Bronchial epithelial cell (primary cell): ENCODE results near the gene OGFRL1. TPM values are rescaled to one million over a fixed set of nuclear protein-coding genes. Genes with fewer than 3 reads are reported as not detected.

ENCODE experiments used
- DNase-seq: peaks from one replicate; pipeline ENCODE4 v3.0.0-alpha.2; 2010; ENCODE audit warnings: low read depth
- FAIRE-seq: peaks from 2 replicates; lab custom pipeline; 2011; peaks lifted over from hg19 to GRCh38; lab: Jason Lieb, UNC
- H3K27me3 ChIP-seq: 2 replicates; pipeline ENCODE4 v1.5.1; 2011; ENCODE audit warnings: low read length; ENCODE audit not compliant: control insufficient read depth, insufficient read depth
- H3K36me3 ChIP-seq: 2 replicates; pipeline ENCODE4 v1.5.1; 2011; ENCODE audit warnings: low read length; ENCODE audit not compliant: control insufficient read depth, insufficient read depth
- H3K4me3 ChIP-seq: 2 replicates; pipeline ENCODE4 v1.5.1; 2011; ENCODE audit warnings: mild to moderate bottlenecking, low read depth, low read length, control low read depth
- CTCF ChIP-seq: IDR thresholded peaks from 2 replicates; pipeline ENCODE4 v1.5.1; 2011; ENCODE audit warnings: mild to moderate bottlenecking, moderate library complexity, low read length, control low read depth, inconsistent platforms; ENCODE audit not compliant: insufficient read depth, severe bottlenecking
- total RNA-seq: library from RNA; depleted of rRNA; stranded (reverse); fragments of >200 nt; gene quantifications from 2 replicates; pipeline ENCODE4 v1.2.1, GENCODE V29; 2014

Gene OGFRL1
- total RNA-seq, 1 donor from 2014 or later = 10.0 TPM

- H3K27me3 ChIP-seq = no peaks in the 10 kb centered on the region
- TF ChIP-seq CTCF = no peak
- no peak for FAIRE-seq
- no peak overlapping the region for H3K4me3 ChIP-seq
- no peaks in the 10 kb centered on the region for H3K36me3 ChIP-seq
- no peak for DNase-seq
Observed at GRCh38 chr6:71346334-71346694, 57.7 kb downstream of the OGFRL1 start.

GRCh38 chr6:71347119-71347518 lies 58.5 kb downstream of the OGFRL1 start:
- FAIRE-seq = no peak
- DNase-seq = no peak

GRCh38 chr6:71349395-71349794 lies 60.8 kb downstream of the OGFRL1 start:
- peak; percentile 23 for TF ChIP-seq CTCF
- no peak overlapping the region for H3K4me3 ChIP-seq
- no peaks in the 10 kb centered on the region for H3K36me3 ChIP-seq
- H3K27me3 ChIP-seq = no peaks in the 10 kb centered on the region
- DNase-seq (peak; percentile 54), FAIRE-seq (no peak)

More at GRCh38 chr6:71347119-71347518, 58.5 kb downstream of the OGFRL1 start:
- Histone ChIP-seq H3K27me3 (no peaks in the 10 kb centered on the region), H3K4me3 (no peak overlapping the region), H3K36me3 (no peaks in the 10 kb centered on the region)
- TF ChIP-seq CTCF = no peak

- TF ChIP-seq CTCF = no peak
- Histone ChIP-seq H3K36me3 (no peaks in the 10 kb centered on the region), H3K4me3 (no peak overlapping the region), H3K27me3 (no peaks in the 10 kb centered on the region)
- FAIRE-seq = no peak
- peak; percentile 70 for DNase-seq
Observed at GRCh38 chr6:71349976-71350615, 61.5 kb downstream of the OGFRL1 start.

- no peak for TF ChIP-seq CTCF
- no peaks in the 10 kb centered on the region for H3K36me3 ChIP-seq
- DNase-seq (no peak), FAIRE-seq (no peak)
- no peak overlapping the region for H3K4me3 ChIP-seq
- no peaks in the 10 kb centered on the region for H3K27me3 ChIP-seq
Observed at GRCh38 chr6:71351190-71351589, 62.6 kb downstream of the OGFRL1 start.
